Testis (tissue), 2 donors: ENCODE data around the gene SLX4.

Experiments used
- POLR2A ChIP-seq: fragments of 450-650 bp; IDR thresholded peaks from one replicate; pipeline ENCODE4 v1.6.1; 2017; ENCODE audit warnings: antibody characterized with exemption, mild to moderate bottlenecking, moderate library complexity
- TF ChIP-seq, protein P1 (sequence below), 3 experiments: fragments of 450-650 bp in 2 of 3; fragments of 200-600 bp in 1 of 3; sonication (generic) in 1 of 3; IDR thresholded peaks; one replicate each; pipeline ENCODE4 v1.5.1; 2016 to 2019; ENCODE audit warnings: antibody characterized with exemption in 3 of 3, mild to moderate bottlenecking in 2 of 3, moderate library complexity in 1 of 3

- TF ChIP-seq POLR2A = no peak
- TF ChIP-seq, protein P1, sequence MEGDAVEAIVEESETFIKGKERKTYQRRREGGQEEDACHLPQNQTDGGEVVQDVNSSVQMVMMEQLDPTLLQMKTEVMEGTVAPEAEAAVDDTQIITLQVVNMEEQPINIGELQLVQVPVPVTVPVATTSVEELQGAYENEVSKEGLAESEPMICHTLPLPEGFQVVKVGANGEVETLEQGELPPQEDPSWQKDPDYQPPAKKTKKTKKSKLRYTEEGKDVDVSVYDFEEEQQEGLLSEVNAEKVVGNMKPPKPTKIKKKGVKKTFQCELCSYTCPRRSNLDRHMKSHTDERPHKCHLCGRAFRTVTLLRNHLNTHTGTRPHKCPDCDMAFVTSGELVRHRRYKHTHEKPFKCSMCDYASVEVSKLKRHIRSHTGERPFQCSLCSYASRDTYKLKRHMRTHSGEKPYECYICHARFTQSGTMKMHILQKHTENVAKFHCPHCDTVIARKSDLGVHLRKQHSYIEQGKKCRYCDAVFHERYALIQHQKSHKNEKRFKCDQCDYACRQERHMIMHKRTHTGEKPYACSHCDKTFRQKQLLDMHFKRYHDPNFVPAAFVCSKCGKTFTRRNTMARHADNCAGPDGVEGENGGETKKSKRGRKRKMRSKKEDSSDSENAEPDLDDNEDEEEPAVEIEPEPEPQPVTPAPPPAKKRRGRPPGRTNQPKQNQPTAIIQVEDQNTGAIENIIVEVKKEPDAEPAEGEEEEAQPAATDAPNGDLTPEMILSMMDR (IDR thresholded peaks at IDR 0.05) = no peak
These were observed 1.3 kb downstream of the SLX4 start for GRCh38 chr16:3609895-3610697.
